HPDE6-E6E7 (cell line): ENCODE measurements around the gene CLEC3A.
"Not testable (repeated sequence)": the region's sequence is repeated elsewhere in the genome, so short reads cannot be mapped to it uniquely, and the experiment has no call there.

Source experiments
- DNase-seq: peaks from one replicate; pipeline ENCODE4 v3.0.0; 2011; ENCODE audit warnings: missing footprints; ENCODE audit errors: extremely low spot score

The CLEC3A gene

GRCh38 chr16:78034530-78034929 is 12.2 kb downstream of the CLEC3A start:
- DNase-seq = no peak

GRCh38 chr16:78035012-78035411 is 12.7 kb downstream of the CLEC3A start:
- DNase-seq = no peak

GRCh38 chr16:78040396-78040795 is 18.0 kb downstream of the CLEC3A start:
- DNase-seq = no peak

- DNase-seq = no peak
Observed at GRCh38 chr16:78045865-78046581, 23.7 kb downstream of the CLEC3A start.

- DNase-seq = no peak
Observed at GRCh38 chr16:78048319-78048718, 26.0 kb downstream of the CLEC3A start.

- no peak for DNase-seq
Observed at GRCh38 chr16:78050734-78051400, 28.5 kb downstream of the CLEC3A start.

- no peak for DNase-seq
Observed at GRCh38 chr16:78057803-78058564, 35.6 kb downstream of the CLEC3A start.

GRCh38 chr16:78059806-78060205 is 37.5 kb downstream of the CLEC3A start:
- DNase-seq = not testable (repeated sequence)

GRCh38 chr16:78060295-78060694 is 37.9 kb downstream of the CLEC3A start:
- DNase-seq = no peak

GRCh38 chr16:78060809-78061208 is 38.5 kb downstream of the CLEC3A start:
- DNase-seq = no peak

GRCh38 chr16:78065319-78065718 is 43.0 kb downstream of the CLEC3A start:
- no peak for DNase-seq

GRCh38 chr16:78069913-78070312 is 47.6 kb downstream of the CLEC3A start:
- no peak for DNase-seq

- DNase-seq = no peak
Observed at GRCh38 chr16:78072275-78072674, 49.9 kb downstream of the CLEC3A start.

- DNase-seq = no peak
Observed at GRCh38 chr16:78075800-78076199, 53.5 kb downstream of the CLEC3A start.

GRCh38 chr16:78081341-78081740 is 59.0 kb downstream of the CLEC3A start:
- DNase-seq = no peak
